ENCODE measurements around the gene MAP7.
"Not testable (repeated sequence)": the region's sequence is repeated elsewhere in the genome, so short reads cannot be mapped to it uniquely, and the experiment has no call there.

The MAP7 gene

DNA sequence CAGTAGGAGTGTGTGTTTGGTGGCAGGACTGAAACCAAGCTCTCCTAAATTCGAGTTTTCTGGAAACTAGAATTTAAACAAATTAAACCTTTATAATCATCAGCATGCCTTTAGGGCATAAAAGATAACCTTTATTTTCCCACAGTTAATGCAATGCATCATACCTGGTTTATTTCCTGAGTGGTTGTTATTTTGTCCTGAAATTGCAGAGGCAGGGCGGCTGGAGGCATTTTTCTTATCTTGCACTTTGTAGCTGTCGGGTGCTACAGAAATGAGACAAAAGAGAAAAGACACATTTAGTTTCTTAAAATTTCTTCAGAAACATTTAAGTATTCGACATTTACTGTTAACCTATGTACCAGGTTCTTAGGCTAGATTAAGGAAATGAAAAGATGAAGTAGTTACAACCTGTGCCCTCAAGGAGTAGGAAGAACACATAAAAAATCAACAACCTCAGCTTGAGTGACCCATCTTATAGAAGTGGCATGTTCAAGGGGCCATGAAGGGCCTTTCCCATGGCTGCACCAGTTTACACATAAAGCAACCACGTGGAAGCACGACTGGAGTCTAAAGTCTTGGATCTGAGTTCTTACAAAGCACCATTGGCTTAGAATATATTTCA is 128.6 kb downstream of the MAP7 start:
- DNase-seq (ENCODE audit: low read depth), result no peak

DNA sequence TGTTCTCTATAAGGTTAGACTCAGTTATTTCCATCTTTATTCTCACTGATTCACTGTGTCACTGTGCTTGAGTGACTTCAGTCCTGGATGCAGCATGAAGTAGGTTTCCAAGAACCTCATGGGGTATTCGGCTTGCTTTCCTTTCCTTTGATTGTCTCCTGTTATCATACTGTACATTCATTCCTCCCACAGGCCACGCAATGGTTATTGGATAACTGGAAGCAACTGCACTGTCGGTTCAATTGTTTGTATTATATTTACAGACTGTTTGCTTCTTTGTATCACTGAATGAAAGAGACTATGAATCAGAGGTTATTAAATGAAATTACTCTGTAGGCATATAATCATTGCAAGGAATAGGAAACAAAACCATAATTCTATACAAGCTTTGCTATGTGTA is 129.4 kb downstream of the MAP7 start:
- no peak for DNase-seq (ENCODE audit: low read depth)

DNA sequence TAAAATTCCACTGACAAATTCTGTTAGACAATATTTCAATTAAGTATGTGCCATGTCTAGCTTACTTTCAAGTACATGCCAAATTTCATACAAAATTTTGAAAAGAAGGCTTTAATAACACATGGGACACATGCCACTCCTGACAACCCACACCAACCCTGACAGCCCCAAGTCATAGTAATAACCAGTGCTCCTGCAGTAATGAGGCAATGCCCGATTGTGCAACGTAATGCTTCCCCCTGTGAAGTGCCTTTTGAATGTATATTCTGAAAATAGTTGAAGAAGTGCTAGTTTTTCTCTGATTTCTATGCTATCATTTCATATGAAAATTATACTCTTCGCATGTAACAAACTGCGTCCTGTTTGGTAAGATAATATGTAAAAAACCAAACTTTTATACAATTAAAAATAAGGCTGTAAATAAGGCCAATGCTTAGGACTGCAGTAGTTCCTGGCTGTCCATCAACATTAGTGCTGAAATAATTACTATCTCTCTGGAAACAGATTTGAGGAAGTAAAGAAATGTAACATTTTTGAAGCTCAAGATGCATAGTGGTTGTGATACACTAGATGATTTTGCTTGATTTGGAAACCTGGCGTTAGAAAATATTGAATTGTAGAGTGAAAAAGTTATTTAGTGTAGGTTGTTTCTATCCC is 134.7 kb downstream of the MAP7 start:
- no peak for DNase-seq (ENCODE audit: low read depth)

DNA sequence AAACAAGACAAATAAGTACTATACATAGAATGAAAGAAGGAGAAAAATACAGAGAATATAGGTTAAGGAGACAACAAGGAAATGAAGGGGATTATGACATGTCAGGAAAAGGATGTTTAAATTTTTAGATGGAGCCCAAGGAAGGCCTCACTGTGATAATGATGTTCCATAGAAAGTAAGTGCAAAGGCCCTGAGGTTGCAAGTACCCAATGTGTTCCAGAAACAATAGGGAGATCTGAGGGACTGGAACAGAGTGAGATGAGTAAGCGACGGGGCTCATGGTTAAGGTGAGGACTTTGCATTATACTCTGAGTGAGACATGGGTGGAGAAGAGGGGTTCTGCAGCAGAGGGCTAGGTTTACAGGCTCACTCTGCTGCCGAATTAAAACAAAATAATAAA is 137.8 kb downstream of the MAP7 start:
- no peak for DNase-seq (ENCODE audit: low read depth)

DNA sequence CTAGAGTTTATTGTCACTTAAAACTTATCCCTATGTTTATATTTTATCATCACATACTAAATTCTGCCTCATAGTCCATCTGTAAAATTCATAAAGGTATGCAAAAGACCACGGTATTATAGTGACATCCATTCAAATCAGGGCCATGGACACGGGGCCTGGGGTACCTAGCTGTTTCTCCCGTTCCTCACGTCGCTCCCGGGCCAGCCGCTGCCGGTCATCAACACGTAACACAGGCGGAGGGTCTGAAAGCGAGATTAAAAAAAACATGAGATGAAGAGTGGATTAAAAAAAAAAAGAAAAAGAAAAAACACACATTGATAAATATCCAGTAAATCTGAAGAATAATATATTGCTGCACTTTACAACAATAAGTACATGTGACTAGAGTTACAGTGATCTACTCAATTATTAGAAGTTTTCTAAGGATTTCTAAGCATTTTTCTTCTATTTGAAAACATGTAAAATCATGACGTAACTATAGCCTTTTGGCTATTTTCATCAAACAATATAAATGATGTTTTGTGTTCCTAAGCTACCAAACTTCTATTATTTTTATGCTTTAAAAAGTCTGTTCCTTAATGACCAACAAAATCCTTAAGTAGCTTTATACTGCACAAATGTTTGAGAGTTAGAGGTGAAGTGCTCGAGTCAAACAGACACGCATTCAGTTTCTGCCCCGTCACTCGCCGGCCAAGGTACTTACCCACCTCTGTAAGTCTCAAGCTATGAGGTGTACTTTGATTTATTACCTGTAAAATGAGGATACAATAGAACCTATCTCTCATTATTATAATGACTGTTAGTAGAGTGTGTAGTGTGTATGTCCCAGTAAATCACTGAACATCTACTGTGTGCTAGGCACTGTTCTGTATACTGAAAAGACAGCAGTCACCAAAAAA is 138.5 kb downstream of the MAP7 start:
- DNase-seq (ENCODE audit: low read depth), result no peak

DNA sequence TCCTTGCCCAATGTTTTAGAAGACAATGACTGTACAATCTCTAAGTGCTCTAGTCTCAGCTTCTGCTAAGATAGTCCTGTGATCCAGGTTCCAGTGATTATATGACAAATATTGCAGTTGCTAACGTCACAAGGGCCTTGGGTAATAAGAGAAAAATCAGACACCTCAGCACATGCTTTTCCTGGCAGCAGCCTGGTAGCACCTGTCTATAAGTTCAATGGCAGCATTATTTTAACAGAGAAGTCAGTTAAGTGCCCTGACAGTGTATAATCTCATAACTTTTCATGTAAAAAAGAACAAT is 139.2 kb downstream of the MAP7 start:
- DNase-seq (ENCODE audit: low read depth), result no peak

DNA sequence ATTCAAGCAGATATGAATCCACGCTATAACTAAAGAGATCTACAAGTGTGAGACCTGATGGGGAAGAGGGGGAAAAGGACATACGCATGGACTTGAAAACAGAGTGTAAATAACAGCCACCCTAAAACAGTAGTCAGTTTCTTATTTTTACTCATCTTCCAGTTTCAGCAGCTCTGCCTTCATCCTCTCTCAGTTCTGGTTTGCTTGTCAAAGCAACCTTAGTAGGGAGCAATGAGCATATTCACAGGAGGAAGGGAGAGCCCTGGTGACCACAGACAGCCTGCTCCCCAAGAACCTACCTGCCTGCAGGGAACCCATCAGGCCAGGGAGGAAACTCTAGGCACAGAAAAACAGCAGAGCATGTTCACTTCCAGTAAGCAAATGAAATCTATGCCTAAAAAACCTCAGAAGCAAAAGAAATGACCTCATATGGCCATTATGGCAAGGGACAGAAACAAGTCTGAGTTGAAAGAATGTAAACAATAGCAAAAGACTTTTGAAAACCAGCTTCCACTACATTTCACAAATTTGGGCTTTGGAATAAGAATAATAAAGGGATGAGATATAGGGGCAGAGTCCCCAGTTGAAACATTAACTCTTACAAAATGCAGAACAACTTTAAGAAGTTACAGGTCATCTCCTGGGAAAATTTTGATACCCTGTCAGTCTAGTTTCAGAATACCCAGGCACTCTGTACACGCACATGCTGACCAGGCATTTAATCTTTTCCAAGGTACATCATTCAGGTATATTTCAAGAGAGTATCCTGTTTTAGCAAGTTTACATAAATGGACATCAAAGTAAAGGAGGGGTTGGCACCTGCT is 139.8 kb downstream of the MAP7 start:
- DNase-seq (ENCODE audit: low read depth), result no peak

DNA sequence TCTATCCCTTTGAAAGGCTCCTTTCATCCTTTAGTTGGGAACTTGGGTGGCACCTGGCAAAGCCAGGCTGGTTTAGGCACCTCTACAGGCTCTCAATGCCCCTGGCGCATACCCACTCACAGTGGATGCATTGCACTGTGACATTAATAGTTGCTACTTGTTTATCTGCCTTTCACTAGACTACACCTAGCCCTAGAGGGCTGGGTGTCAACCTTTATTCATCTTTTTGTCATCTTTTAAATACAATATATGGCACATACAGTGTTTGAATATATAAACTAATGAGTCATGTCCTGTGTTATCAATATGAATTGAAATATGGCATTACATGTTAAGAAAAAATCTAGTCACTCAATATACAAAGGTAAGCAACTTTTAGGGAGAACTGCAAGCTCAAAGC is 140.6 kb downstream of the MAP7 start:
- DNase-seq (ENCODE audit: low read depth), result no peak

DNA sequence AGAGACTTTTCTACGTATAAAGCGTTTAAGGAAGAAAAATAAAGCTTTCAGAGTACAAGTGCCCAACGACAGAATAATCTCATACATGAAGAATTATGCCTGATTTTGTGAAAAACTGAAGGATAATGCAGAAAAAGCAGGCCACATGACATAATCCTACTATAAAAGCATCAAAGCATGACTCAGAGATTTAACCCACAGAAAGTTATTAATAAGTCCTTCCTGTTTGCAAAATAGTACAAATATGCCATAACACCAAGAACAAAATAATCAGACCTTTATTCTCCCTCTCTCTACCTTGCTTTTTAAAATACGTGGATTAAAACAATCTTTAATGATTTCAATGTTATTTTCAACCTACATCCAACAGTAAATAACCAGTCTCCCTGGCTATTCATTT is 142.0 kb downstream of the MAP7 start:
- DNase-seq (ENCODE audit: low read depth), result no peak

DNA sequence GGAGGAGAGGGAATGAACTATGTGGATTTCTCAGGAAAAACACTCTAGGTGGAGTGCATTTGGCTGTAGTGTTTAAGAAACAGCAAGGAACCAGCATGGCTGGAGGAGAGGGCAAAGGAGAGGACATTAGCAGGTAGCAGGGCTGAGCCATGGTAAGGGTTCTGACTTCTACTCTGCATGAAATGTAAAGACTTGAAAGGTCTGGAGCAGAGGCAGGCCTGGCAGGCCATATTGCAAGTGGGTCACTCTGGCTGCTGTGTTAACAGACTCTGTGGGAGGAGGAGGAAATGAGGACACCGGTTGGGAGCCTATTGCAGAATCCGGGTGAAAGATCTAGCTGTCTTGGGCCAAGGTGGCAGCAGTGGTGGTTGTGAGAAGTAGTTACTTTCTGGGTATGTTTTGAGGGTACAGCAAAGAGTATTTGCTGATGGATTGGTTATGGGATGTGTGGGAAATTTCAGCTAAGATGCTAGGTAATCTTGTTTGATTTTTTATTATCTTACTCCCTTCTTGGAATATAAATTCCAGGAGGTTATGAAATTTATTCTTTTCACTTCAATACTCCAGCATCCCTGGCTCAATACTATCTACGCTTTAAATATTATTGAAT is 144.7 kb downstream of the MAP7 start:
- DNase-seq (ENCODE audit: low read depth), result no peak

DNA sequence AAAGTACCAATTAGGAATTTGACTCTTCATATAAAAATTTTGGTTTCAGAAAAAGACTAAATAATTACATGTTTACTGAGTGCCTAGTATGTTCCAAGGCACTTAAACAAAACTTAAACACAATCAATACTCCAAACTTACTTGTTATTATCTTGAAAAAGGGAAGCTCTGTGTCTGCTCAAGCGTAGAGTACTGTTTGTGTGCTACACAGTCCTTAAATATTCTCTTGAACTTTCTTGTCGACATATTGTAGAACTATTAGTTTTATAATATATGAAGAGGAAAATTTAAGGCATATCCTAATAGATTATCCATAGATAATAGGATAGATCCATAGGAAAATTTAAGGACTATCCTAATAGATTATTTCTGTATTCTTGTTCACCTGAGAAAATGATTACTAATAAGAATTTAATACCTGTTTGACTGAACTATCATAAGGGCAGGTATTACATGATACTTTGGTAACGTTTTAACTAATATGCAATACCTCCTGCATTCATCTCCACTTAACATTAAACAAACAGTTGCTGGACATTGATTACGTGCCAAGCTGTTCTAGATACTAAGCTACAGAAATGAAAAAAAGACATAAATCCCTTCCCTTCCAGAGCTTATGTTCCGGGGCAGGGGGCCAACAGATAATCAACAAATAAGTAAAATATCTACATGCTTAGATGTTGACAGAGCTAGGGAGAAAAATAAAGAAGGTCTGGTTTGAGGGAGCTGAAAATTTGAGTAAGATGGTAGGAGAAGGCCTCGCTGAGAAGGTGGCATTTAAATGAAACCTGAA is 145.4 kb downstream of the MAP7 start:
- DNase-seq (ENCODE audit: low read depth), result no peak

DNA sequence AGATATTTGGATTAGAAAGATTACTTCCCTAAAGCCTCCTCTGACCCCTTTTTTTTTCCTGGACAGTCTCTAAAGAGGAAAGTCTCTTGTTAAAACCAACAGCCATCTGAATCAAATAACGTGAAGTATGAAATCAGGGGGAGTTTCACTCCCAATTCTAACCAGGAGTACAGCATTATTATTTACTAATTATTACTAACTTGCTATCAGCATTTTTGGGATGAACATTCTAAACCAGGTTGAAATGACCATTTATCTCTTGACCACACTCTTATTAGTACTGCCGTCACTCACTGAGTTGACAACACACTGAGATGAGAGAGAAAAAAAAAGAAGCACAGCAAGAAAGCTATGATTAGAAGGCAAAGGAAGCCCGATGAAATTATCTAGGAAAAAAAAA is 146.2 kb downstream of the MAP7 start:
- no peak for DNase-seq (ENCODE audit: low read depth)

DNA sequence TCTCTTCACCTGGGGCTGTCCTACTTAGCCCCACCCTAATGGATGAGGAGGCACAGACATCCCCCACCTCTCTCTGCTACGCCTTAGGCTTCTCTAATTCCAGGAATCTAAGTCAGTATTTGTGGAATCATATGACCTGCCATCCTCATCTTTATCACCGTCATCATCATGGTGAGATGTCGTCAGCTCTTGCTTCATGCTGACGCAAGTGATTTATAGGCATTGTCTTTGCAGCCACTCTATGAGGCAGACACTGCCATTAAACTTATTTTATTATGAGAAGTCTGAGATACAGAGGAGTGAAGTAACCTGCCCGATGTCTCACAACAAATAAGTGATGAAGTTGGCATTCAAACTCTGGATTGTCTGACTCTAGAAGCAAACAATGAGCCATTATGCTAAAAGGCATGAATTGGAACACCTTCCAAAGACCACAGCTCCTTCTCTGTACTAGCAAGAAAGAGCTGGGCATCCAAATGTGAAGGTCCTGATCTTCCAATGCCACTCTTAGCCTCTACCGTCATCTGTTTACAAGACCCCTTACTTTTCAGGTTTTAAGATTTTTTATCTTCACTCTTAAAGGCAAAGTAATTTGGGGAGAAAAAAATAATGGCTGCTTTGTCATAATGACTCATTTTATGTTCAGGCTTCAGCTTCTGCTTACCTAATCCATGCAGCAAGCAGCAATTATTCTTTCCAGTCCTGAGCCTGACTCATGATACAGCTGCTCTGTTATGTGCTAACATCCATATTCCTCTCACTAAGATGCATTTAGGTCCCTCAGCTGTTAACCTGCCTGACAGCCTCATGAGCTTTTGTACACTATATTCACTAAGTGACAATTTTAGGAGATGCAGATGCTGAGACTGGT is 146.9 kb downstream of the MAP7 start:
- DNase-seq (ENCODE audit: low read depth), result no peak

DNA sequence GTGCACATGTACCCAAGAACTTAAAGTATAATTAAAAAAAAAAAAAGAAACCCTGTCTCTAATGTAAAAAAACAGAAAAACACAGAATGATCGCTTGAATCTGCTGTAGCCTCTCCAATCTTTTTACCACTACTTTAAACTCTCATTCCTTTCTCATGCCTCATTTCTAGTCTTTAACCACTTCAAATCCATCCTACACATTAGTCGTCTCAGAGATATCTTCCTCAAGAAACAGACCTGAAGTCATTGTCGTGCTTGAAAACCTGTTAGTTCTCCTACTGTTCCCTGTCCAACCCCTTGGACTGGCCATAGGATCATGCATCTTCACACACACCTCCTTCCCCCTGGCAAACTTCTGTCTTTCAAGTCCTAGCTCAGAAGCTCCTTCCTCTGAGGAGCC is 148.5 kb downstream of the MAP7 start:
- DNase-seq (ENCODE audit: low read depth), result no peak

DNA sequence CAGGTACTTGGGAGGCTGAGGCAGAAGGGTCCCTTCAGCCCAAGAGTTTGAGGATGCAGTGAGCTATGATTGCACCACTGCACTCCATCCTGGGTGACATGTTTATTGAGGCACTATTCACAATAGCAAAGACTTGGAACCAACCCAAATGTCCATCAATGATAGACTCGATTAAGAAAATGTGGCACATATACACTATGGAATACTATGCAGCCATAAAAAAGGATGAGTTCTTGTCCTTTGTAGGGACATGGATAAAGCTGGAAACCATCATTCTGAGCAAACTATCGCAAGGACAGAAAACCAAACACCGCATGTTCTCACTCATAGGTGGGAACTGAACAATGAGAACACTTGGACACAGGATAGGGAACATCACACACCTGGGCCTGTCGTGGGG is 149.0 kb downstream of the MAP7 start:
- DNase-seq (ENCODE audit: low read depth), result not testable (repeated sequence)

DNA sequence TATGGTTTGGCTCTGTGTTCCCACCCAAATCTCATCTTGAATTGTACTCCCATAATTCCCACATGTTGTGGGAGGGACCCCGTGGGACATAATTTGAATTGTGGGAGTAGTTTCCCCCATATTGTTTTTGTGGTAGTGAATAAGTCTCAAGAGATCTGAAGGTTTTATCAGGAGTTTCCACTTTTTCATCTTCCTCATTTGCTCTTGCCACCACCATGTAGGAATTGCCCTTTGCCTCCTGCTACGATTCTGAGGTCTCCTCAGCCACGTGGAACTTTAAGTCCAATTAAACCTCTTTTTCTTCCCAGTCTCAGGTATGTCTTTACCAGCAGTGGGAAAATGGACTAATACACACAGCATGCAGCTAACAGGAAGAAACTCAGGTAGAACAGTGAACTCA is 151.8 kb downstream of the MAP7 start:
- DNase-seq (ENCODE audit: low read depth), result no peak

DNA sequence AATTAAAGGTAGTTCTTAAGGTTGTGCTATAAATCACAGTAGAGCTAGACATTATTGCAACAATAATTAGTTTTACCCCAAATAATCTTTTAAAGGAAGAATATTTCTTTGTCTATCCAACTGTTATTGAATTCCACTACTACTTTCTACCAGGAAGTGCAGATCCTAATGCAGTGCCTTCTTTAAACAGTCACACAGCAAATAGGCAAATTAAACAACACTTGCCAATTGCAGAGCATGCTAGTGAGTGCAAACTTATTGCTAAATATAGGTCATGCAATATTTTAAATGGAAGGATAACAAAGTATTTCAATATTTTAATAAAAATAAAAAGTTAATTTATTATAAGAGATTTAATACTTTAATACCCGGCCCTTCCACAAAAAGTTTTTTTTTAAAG is 153.3 kb downstream of the MAP7 start:
- DNase-seq (ENCODE audit: low read depth), result no peak

DNA sequence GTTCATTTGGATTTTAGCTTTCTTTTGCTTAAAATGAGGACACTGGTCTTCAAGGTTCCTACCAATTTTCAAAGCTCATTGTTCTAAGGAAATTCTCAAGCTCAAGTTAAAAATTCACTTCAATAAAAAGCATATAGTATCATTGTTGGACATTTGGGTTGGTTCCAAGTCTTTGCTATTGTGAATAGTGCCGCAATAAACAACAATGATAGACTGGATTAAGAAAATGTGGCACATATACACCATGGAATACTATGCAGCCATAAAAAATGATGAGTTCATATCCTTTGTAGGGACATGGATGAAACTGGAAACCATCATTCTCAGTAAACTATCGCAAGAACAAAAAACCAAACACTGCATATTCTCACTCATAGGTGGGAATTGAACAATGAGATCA is 159.3 kb downstream of the MAP7 start:
- not testable (repeated sequence) for DNase-seq (ENCODE audit: low read depth)

DNA sequence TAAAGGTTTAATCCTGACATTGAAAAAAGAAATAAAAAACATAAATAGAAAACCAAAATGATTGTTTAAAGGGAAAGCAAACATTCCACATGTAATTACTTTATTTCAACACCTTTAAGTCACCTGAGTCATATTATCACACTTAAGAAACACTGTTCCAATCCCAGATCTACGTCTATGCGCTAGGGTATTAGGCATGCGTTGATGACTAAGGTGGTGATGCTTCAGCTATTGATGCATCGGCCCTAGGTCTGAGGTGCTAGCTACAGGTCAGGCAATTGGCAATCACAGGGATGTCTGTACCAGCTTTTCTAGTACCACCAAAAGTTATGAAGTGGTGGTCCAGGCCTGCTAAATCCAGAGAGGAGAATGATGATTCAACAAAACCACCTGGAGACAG is 162.9 kb downstream of the MAP7 start:
- DNase-seq (ENCODE audit: low read depth), result no peak

DNA sequence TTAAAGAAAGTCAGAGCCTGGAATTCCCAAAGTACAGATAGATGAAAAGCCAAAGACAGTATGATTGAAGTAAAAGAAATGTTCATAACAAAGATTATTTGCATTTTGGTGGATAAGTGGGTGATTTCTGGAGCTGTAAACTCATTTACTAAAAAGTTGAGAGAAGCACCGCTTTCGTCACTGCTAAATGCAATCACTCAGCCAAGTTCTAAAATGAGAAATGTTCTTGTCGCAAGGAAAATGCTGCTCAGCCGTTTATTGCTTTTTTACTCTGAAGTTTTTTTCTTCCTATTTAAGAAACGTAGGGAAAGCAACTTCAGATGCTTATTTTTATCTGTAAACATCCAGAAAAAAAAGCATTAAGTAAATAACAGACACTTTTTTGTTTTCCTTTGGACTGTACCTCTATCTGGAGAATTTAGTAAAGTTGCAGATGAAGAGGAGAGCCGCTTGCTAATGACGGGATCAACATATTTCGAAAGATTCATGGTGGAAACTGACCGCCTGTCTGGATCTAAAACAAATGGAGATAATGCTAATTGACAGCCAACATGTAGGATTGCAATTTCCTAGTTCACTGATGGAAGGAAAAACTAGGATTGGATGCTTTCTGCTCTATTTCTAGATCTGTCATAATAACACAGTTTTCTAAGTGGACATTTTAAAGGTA is 166.8 kb downstream of the MAP7 start:
- DNase-seq (ENCODE audit: low read depth), result no peak
